Karpas-422 (cell line): ENCODE measurements around the gene PAX5. TPM values are rescaled to one million over a fixed set of nuclear protein-coding genes. Genes with fewer than 3 reads are reported as not detected.

ENCODE experiments used
- DNase-seq: peaks from one replicate; pipeline ENCODE4 v3.0.0-alpha.2; 2015
- H2AFZ ChIP-seq: fragments of 200-600 bp; sonication (generic); 2 replicates; pipeline ENCODE4 v1.6.1; 2014; ENCODE audit warnings: antibody characterized with exemption, low read length, mixed read lengths
- H3K27ac ChIP-seq: fragments of 200-600 bp; sonication (generic); 2 replicates; pipeline ENCODE4 v1.5.1; 2014; ENCODE audit warnings: mild to moderate bottlenecking, low read length, moderate library complexity
- H3K27me3 ChIP-seq: fragments of 200-600 bp; sonication (generic); 2 replicates; pipeline ENCODE4 v1.6.1; 2014; ENCODE audit warnings: low read length, mixed read lengths
- H3K36me3 ChIP-seq: fragments of 200-600 bp; sonication (generic); 2 replicates; pipeline ENCODE4 v1.6.1; 2014; ENCODE audit warnings: low read length, mixed read lengths; ENCODE audit not compliant: insufficient read depth
- H3K4me1 ChIP-seq: fragments of 200-600 bp; sonication (generic); 2 replicates; pipeline ENCODE4 v1.6.1; 2014; ENCODE audit warnings: mild to moderate bottlenecking, low read length, mixed read lengths
- H3K4me2 ChIP-seq: fragments of 200-600 bp; sonication (generic); 2 replicates; pipeline ENCODE4 v1.6.1; 2014; ENCODE audit warnings: low read length, low read depth, mild to moderate bottlenecking; ENCODE audit not compliant: poor library complexity, severe bottlenecking
- H3K4me3 ChIP-seq: fragments of 200-600 bp; sonication (generic); 2 replicates; pipeline ENCODE4 v1.5.1; 2014; ENCODE audit warnings: mild to moderate bottlenecking, antibody characterized with exemption, low read length, mixed read lengths
- H3K79me2 ChIP-seq: fragments of 200-600 bp; sonication (generic); 2 replicates; pipeline ENCODE4 v1.6.1; 2014; ENCODE audit warnings: mild to moderate bottlenecking, low read length, mixed read lengths
- H3K9ac ChIP-seq: fragments of 200-600 bp; sonication (generic); 2 replicates; pipeline ENCODE4 v1.6.0; 2014; ENCODE audit warnings: low read length
- H3K9me2 ChIP-seq: fragments of 200-600 bp; sonication (generic), shearing (Covaris generic); replicated peaks from 2 replicates; pipeline ENCODE4 v1.6.0; 2014; ENCODE audit warnings: mild to moderate bottlenecking, low read length, moderate library complexity; ENCODE audit not compliant: insufficient read depth
- H3K9me3 ChIP-seq: fragments of 300-700, 200-600 bp; sonication (generic); 2 replicates; pipeline ENCODE4 v1.6.1; 2014; ENCODE audit warnings: low read length, mixed read lengths
- H4K20me1 ChIP-seq: fragments of 200-600 bp; sonication (generic); 2 replicates; pipeline ENCODE4 v1.6.1; 2014; ENCODE audit warnings: mild to moderate bottlenecking, antibody characterized with exemption, low read length, low read depth; ENCODE audit not compliant: insufficient read depth
- total RNA-seq: library from RNA; depleted of rRNA; stranded (reverse); fragments of >200 nt; shearing (Covaris generic); gene quantifications from 2 replicates; pipeline ENCODE4 v1.2.3, GENCODE V29; 2014; ENCODE audit warnings: low replicate concordance

PAX5 gene
- total RNA-seq, 1 experiment from 2014 or later = 88.9 TPM

- Histone ChIP-seq H3K4me3 (no peak overlapping the region), H3K9me3 (no peaks in the 10 kb centered on the region), H3K27ac (0 out of 2 replicates have a peak overlapping the region, but pooled peaks have one; percentile 2), H3K9ac (no peak overlapping the region), H3K36me3 (peaks cover 66% of the 10 kb centered on the region), H3K4me2 (no peak overlapping the region), H2AFZ (no peak overlapping the region), H4K20me1 (no peaks in the 10 kb centered on the region; the same call in 1 of the 2 replicates), H3K27me3 (no peaks in the 10 kb centered on the region), H3K4me1 (peaks cover 58% of the 10 kb centered on the region), H3K9me2 (no peaks in the 10 kb centered on the region), H3K79me2 (peaks cover 90% of the 10 kb centered on the region)
- no peak for DNase-seq
These were observed 95.5 kb downstream of the PAX5 start for GRCh38 chr9:36938617-36939016.

GRCh38 chr9:36937951-36938350 lies 96.1 kb downstream of the PAX5 start:
- DNase-seq = no peak
- peaks cover 70% of the 10 kb centered on the region for H3K36me3 ChIP-seq
- H3K27me3 ChIP-seq = no peaks in the 10 kb centered on the region

GRCh38 chr9:36937346-36937745 lies 96.7 kb downstream of the PAX5 start:
- Histone ChIP-seq H3K9ac (no peak overlapping the region), H3K79me2 (peaks cover 89% of the 10 kb centered on the region), H4K20me1 (no peaks in the 10 kb centered on the region; the same call in 1 of the 2 replicates), H3K36me3 (peaks cover 74% of the 10 kb centered on the region), H2AFZ (no peak overlapping the region), H3K9me3 (no peaks in the 10 kb centered on the region), H3K27me3 (no peaks in the 10 kb centered on the region), H3K4me2 (no peak overlapping the region), H3K4me1 (peaks cover 47% of the 10 kb centered on the region), H3K27ac (no peak overlapping the region), H3K9me2 (no peaks in the 10 kb centered on the region), H3K4me3 (no peak overlapping the region)
- no peak for DNase-seq

More at GRCh38 chr9:36937951-36938350, 96.1 kb downstream of the PAX5 start:
- H4K20me1 ChIP-seq = no peaks in the 10 kb centered on the region; the same call in 1 of the 2 replicates
- H3K9ac ChIP-seq = no peak overlapping the region
- no peak overlapping the region for H3K4me2 ChIP-seq
- H3K4me1 ChIP-seq = peaks cover 53% of the 10 kb centered on the region
- H3K79me2 ChIP-seq = peaks cover 89% of the 10 kb centered on the region
- no peaks in the 10 kb centered on the region for H3K9me2 ChIP-seq
- no peak overlapping the region for H3K4me3 ChIP-seq
- H3K27ac ChIP-seq = peak overlapping the region; percentile 2; the same call in 1 of the 2 replicates
- no peak overlapping the region for H2AFZ ChIP-seq
- no peaks in the 10 kb centered on the region for H3K9me3 ChIP-seq

GRCh38 chr9:36936498-36936831 lies 97.6 kb downstream of the PAX5 start:
- no peak overlapping the region for H2AFZ ChIP-seq
- peaks cover 38% of the 10 kb centered on the region for H3K4me1 ChIP-seq
- peaks cover 91% of the 10 kb centered on the region for H3K79me2 ChIP-seq
- H3K27me3 ChIP-seq = no peaks in the 10 kb centered on the region
- no peaks in the 10 kb centered on the region for H3K9me3 ChIP-seq
- no peaks in the 10 kb centered on the region; the same call in 1 of the 2 replicates for H4K20me1 ChIP-seq
- no peak overlapping the region for H3K4me2 ChIP-seq
- no peak overlapping the region for H3K4me3 ChIP-seq
- H3K9me2 ChIP-seq = no peaks in the 10 kb centered on the region
- H3K27ac ChIP-seq = no peak overlapping the region
- H3K36me3 ChIP-seq = peaks cover 74% of the 10 kb centered on the region
- DNase-seq = no peak
- no peak overlapping the region for H3K9ac ChIP-seq

- Histone ChIP-seq H3K79me2 (peaks cover 90% of the 10 kb centered on the region), H3K9ac (no peak overlapping the region), H3K27ac (no peak overlapping the region), H3K36me3 (peaks cover 72% of the 10 kb centered on the region), H3K4me2 (no peak overlapping the region), H4K20me1 (no peaks in the 10 kb centered on the region; the same call in 1 of the 2 replicates), H3K9me2 (no peaks in the 10 kb centered on the region), H2AFZ (no peak overlapping the region), H3K4me1 (peaks cover 33% of the 10 kb centered on the region), H3K9me3 (no peaks in the 10 kb centered on the region), H3K27me3 (no peaks in the 10 kb centered on the region), H3K4me3 (no peak overlapping the region)
- no peak for DNase-seq
These were observed 98.1 kb downstream of the PAX5 start for GRCh38 chr9:36935768-36936497.

- Histone ChIP-seq H2AFZ (no peak overlapping the region), H3K4me1 (peaks cover 32% of the 10 kb centered on the region), H3K9ac (no peak overlapping the region)
These were observed 98.7 kb downstream of the PAX5 start for GRCh38 chr9:36935332-36935731.

GRCh38 chr9:36934478-36935065 lies 99.5 kb downstream of the PAX5 start:
- no peak overlapping the region for H3K27ac ChIP-seq
- no peak for DNase-seq
- H3K79me2 ChIP-seq = peaks cover 87% of the 10 kb centered on the region
- no peak overlapping the region for H3K4me3 ChIP-seq
- no peaks in the 10 kb centered on the region for H3K9me3 ChIP-seq
- H3K4me2 ChIP-seq = no peak overlapping the region
- H3K27me3 ChIP-seq = no peaks in the 10 kb centered on the region
- peaks cover 65% of the 10 kb centered on the region for H3K36me3 ChIP-seq
- H2AFZ ChIP-seq = no peak overlapping the region
- H4K20me1 ChIP-seq = no peaks in the 10 kb centered on the region; the same call in 1 of the 2 replicates
- no peak overlapping the region for H3K9ac ChIP-seq
- H3K4me1 ChIP-seq = peaks cover 30% of the 10 kb centered on the region
- no peaks in the 10 kb centered on the region for H3K9me2 ChIP-seq

More at GRCh38 chr9:36935332-36935731, 98.7 kb downstream of the PAX5 start:
- peaks cover 70% of the 10 kb centered on the region for H3K36me3 ChIP-seq
- H3K27me3 ChIP-seq = no peaks in the 10 kb centered on the region
- H4K20me1 ChIP-seq = no peaks in the 10 kb centered on the region; the same call in 1 of the 2 replicates
- no peaks in the 10 kb centered on the region for H3K9me3 ChIP-seq
- no peak overlapping the region for H3K27ac ChIP-seq
- no peak overlapping the region for H3K4me3 ChIP-seq
- H3K9me2 ChIP-seq = no peaks in the 10 kb centered on the region
- DNase-seq = no peak
- peaks cover 90% of the 10 kb centered on the region for H3K79me2 ChIP-seq
- H3K4me2 ChIP-seq = no peak overlapping the region

GRCh38 chr9:36933676-36934215 lies 100.3 kb downstream of the PAX5 start:
- Histone ChIP-seq H3K27ac (no peak overlapping the region), H3K4me2 (no peak overlapping the region), H3K36me3 (peaks cover 65% of the 10 kb centered on the region), H3K9ac (no peak overlapping the region), H3K4me1 (peaks cover 30% of the 10 kb centered on the region), H3K9me3 (no peaks in the 10 kb centered on the region), H3K27me3 (no peaks in the 10 kb centered on the region), H4K20me1 (no peaks in the 10 kb centered on the region; the same call in 1 of the 2 replicates), H2AFZ (no peak overlapping the region), H3K79me2 (peaks cover 88% of the 10 kb centered on the region), H3K4me3 (no peak overlapping the region), H3K9me2 (no peaks in the 10 kb centered on the region)
- DNase-seq = no peak
